ENCODE measurements around the gene FRMD8.

DNA sequence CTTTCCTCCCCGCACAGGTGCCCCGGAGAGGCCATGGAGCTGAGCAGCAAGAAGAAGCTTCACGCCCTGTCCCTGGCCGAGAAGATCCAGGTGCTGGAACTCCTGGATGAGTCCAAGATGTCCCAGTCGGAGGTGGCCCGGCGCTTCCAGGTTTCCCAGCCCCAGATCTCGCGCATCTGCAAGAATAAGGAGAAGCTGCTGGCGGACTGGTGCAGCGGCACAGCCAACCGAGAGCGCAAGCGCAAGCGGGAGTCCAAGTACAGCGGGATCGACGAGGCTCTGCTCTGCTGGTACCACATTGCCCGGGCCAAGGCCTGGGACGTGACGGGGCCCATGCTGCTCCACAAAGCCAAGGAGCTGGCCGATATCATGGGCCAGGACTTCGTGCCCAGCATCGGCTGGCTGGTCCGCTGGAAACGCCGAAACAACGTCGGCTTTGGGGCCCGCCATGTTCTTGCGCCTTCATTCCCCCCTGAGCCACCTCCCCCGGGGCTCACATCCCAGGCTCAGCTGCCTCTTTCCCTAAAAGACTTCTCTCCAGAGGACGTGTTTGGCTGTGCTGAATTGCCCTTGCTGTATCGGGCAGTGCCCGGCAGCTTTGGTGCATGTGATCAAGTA is 30.6 kb upstream of the FRMD8 start:
- TF ChIP-seq, protein P1, sequence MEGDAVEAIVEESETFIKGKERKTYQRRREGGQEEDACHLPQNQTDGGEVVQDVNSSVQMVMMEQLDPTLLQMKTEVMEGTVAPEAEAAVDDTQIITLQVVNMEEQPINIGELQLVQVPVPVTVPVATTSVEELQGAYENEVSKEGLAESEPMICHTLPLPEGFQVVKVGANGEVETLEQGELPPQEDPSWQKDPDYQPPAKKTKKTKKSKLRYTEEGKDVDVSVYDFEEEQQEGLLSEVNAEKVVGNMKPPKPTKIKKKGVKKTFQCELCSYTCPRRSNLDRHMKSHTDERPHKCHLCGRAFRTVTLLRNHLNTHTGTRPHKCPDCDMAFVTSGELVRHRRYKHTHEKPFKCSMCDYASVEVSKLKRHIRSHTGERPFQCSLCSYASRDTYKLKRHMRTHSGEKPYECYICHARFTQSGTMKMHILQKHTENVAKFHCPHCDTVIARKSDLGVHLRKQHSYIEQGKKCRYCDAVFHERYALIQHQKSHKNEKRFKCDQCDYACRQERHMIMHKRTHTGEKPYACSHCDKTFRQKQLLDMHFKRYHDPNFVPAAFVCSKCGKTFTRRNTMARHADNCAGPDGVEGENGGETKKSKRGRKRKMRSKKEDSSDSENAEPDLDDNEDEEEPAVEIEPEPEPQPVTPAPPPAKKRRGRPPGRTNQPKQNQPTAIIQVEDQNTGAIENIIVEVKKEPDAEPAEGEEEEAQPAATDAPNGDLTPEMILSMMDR (conservative IDR thresholded peaks at IDR 0.05; ENCODE audit: low read depth, low read length): no peak
- no peak for TF ChIP-seq POLR2A (IDR thresholded peaks at IDR 0.05; ENCODE audit: low read depth, low read length)
- TF ChIP-seq, protein P2, sequence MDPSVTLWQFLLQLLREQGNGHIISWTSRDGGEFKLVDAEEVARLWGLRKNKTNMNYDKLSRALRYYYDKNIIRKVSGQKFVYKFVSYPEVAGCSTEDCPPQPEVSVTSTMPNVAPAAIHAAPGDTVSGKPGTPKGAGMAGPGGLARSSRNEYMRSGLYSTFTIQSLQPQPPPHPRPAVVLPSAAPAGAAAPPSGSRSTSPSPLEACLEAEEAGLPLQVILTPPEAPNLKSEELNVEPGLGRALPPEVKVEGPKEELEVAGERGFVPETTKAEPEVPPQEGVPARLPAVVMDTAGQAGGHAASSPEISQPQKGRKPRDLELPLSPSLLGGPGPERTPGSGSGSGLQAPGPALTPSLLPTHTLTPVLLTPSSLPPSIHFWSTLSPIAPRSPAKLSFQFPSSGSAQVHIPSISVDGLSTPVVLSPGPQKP (IDR thresholded peaks at IDR 0.05; ENCODE audit: borderline replicate concordance, low read depth, low read length): no peak
- TF ChIP-seq RAD21 (IDR thresholded peaks at IDR 0.05; ENCODE audit: low read length): no peak
- no peak for TF ChIP-seq FOS (IDR thresholded peaks at IDR 0.05; ENCODE audit: low read depth, low read length)
- TF ChIP-seq RCOR1 (IDR thresholded peaks at IDR 0.05; ENCODE audit: insufficient replicate concordance, low read length): no peak

Data from IMR-90 (cell line).